Fibroblast of skin of left biceps (primary cell): ENCODE measurements around the gene DTNA.

Source experiments
- DNase-seq, 2 experiments: peaks; one replicate each; pipeline ENCODE4 v3.0.0-alpha.2; 2013; ENCODE audit warnings: low read depth in 2 of 2

DTNA gene

GRCh38 chr18:34858188-34858587 is 148.1 kb downstream of the DTNA start:
- DNase-seq = no peak

GRCh38 chr18:34859496-34859895 is 149.4 kb downstream of the DTNA start:
- DNase-seq = no peak

- no peak for DNase-seq
These were observed 152.5 kb downstream of the DTNA start for GRCh38 chr18:34862561-34862960.

DNA sequence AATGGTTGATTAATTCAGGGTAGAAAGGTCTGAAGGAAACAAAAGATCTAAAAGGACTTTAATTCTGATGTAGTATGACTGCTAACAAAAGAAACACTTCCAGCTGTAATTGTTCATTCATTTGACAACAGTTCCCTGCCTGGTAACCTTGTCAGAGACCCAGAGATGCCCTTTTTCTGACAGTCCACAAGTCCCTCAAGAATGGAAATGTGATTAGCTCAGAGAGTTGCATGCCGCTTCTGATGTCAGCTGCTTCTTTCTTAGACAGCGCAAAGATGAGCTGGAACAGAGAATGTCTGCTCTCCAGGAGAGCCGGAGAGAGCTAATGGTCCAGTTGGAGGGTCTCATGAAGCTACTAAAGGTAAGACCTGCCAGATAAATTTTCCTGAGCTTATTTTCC is 153.6 kb downstream of the DTNA start:
- DNase-seq = no peak

DNA sequence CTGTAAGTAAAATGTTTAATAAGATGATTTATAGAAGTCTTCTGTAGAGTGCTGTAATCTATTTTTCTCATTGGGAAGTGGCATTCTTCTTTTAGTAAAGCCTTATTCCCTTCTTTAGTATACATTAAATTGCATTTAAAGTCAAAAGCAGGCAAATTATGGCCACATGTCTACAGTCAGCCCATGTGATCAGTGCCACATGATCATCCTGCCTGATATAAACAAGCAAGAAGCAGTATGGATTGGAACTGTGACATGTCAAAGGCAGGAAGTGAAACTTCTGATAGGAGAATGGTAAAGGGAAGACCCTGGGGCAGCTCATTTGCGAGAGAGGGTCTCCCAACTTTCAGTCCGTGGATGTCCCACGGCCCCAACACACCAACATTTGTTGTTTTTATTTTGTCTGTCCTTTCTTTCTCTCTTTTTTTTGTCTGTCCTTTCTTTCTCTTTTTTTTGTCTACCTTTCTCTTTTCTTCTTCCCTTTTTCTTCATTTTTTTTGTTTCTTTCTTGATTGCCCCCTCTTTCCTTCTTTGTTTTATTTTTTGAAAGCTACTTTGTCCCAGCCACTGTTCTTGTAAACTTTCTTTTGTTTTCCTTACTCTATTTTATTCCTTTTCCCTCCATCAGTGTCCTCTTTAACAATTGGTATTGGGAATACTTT is 154.9 kb downstream of the DTNA start:
- DNase-seq = no peak

DNA sequence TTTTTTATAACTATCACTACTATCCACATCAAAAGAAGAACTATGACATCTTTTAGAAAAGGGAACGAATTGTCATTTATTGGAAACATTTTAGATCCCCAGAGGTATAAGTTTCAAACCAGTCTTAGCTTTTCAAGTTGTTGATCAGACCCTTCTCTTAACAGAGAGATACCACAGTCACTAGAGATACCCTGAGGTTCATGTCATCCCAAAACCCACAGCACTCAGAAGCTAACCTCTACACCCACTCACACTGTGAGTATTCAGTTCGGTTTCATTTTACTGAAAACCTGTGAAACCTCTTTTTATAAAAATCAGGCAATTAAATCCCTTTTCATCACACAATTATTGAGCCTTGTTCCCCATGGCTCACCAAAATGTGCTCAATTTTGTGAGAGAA is 156.2 kb downstream of the DTNA start:
- DNase-seq = no peak

DNA sequence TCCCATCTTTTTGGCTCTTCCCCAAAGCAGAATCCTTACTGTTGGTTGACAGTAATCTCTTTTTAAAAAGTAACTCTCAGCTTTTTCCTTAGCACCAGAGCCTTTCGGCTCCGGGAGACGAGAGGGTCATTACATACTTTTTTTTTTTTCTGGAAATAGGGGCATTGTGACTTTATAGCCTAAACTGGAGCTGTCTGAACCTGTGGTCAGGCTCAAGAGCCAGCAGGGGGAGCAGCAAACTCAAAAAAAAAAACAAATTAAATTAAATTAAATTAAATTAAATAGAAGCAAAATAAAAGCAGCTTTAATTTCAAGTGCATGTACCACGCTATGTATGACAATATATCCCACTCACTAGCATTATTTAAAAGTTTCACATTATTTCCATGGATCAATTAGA is 156.6 kb downstream of the DTNA start:
- no peak for DNase-seq

DNA sequence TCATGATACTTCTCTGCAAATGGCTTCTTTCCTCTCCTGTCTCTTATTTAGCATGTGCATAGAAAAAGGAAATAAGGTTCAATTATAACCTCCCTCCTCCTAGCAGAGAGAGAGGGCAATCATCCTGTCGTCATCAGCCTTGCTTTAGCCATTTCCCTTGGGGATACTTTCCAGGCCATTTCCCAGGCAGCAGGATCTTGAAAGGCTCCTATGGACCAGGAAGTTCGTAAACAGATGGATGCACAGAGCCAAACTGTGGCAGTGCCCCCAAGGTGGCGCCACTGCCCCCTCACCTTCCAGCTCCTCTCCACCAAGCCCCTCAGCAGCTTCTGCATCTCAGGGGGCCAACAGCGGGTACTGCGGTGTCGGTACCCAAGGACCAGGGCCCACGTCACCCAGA is 157.4 kb downstream of the DTNA start:
- DNase-seq = no peak

DNA sequence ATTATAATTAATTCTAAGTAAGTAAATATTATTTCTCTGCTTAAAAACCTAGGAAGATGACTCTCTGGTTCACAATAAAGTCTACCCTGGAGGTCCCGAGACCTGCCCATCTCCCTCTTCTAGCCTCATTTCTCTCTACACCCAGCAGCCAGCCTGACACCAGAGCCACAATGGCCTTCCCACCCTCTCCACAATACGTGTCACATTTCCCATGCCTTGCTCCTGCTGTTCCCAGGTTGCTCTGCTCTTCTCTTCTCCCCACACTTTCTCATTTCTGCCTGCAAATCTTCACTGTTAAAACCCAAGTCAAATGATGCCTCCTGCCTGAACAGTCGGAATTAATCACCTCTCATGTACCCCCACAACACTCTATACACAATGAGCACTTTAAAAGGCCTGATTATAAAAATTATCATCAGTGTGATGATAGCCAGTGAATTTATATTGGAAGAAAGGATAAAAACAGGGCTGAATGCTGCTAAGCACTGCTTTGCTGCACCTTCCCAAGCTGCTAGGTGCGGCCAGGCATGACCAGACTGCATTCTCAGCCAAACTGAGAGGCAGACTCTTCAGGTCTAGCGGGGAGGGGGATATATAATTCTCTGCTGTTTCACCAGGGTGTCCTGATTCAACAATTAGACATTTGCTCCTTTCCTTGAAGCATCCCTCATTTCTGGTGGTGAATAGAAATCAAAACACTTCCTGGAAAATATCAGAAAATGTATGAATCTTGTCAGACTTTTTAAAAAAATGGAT is 160.6 kb downstream of the DTNA start:
- DNase-seq = no peak

DNA sequence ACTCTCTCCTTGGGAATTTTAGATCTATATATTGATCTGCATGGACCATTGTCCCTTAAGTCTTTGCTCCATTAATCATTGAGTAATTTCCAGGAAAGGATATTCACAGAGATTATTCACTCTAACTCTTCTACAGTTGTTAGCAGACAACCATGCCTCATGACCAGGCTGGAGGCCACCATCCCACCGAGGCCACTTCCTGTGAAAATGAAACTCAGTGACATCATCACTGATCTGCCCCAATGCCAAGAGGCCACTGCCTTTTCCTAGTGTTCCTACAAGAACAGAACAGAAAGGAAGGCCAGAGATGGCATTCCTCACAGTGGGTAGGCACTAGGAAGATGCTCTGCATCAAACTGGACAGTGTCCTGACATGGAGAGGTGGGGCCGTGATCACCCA is 161.3 kb downstream of the DTNA start:
- no peak for DNase-seq

DNA sequence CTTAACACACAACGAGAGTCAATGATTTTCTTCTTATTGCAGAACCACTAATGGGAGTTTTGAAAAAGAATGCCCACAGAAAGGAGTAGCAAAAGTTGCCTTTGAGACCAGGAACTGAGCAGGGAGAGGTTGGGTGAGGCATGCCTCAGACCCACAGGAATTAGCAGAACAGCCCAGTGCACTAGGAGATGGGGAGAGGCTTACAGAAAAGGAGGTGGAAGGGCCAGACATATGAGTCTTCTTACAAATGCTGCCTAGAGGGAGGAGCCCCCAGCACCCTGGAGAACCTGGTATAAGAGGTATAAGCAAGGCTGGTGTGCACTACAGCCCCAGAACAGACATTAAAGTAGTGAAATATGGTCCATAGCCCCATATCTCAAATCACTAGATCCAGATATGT is 162.0 kb downstream of the DTNA start:
- DNase-seq = no peak

DNA sequence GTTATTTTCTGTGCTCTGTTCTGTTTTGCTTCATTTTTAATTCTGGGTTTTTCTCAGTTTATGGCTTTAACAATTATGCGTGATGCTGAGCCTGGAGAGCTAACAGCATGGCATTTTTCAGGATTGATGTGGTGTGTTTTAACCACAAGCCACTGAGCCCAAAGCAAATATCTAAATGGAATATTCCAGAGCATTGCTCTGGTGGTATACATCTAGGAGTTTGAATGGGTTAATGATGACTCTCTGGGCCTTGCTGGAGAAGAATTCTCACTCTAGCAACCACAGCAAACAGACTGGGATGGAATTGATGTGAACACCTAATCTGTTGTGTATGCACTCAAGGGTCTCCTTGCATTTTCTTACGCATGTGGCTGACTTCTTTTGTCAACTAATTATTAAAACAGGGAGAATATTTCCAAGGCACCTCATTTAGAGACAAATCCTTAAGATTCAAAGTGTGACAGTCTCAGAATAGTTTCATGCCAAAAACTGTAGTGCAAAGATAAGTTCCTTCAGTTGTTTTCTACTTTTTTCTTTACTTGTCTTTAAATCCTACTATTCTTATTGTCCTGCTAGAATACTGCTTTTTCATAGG is 164.0 kb downstream of the DTNA start:
- DNase-seq = no peak

GRCh38 chr18:34875150-34875549 is 165.1 kb downstream of the DTNA start:
- DNase-seq = no peak

DNA sequence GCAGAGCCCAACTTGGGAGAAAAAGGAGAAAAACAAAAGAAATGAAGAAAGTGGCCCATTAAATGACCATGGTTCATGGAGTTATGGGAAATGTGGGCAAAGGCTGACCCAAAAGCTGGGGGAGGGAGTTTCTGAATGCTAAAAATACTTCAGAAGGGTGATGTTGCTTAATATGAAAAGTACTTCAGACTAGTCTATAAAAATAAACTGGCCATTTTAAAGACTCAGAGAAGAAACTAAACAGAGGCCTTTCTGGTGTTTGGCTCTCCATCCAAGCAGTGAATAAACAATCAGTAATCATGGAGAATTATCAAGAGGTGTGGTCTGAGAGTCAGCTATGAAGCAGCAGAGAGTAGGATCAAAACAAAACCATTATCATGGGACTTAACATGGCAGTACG is 170.3 kb downstream of the DTNA start:
- DNase-seq = no peak

DNA sequence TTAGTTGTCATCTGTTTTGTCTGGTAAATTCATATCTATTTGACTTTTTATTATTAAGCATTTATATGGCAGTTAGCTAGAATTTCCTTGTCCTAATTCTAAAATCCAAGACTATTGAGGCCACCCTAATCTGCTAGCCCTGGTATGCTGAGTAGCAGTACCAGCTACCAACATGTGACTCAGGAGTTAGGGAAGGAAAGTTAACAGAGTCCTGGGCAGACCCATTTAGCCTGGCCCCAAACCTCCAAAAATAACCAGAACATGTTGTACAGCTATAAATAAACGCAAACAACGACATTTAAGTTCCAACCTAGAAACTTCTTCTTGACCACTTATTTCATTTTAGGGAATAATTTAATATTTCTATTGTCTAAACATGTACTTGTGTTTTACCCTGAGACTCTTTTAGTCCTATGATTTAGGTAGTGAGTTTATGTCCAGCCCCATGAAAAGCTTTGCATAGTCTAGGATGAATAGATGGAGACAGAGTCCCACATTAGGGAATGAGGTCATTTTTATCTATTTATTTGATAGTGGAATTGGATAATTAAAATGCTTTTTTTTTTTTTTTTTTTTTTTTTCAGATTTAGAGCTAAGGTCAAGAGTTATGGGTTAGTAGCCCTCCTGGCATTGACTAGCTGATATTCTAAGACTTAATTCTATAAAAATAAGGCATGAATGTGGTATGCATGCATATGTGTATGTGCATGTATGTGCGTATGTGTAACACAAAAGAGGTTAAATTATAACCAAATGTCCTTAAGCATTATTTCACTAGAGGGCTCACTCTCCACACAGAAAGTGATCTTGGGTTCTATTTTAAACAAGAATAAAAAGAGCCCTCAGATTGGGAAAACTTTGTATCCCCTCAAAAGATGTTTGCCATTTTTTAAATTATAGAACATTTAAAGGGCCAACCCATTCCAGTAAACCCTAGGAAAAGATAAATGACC is 171.1 kb downstream of the DTNA start:
- peak in 1 of 2 experiments; percentile 5 for DNase-seq

- DNase-seq = no peak
These were observed 174.3 kb downstream of the DTNA start for GRCh38 chr18:34884436-34884835.

GRCh38 chr18:34886177-34886576 is 176.1 kb downstream of the DTNA start:
- DNase-seq = no peak

GRCh38 chr18:34887881-34888580 is 177.9 kb downstream of the DTNA start:
- no peak for DNase-seq

- no peak for DNase-seq
These were observed 180.5 kb downstream of the DTNA start for GRCh38 chr18:34890486-34891085.

GRCh38 chr18:34892379-34892778 is 182.3 kb downstream of the DTNA start:
- DNase-seq = no peak

GRCh38 chr18:34893239-34893638 is 183.1 kb downstream of the DTNA start:
- DNase-seq = no peak
